Measurements from ENCODE around the gene PER2.

DNA sequence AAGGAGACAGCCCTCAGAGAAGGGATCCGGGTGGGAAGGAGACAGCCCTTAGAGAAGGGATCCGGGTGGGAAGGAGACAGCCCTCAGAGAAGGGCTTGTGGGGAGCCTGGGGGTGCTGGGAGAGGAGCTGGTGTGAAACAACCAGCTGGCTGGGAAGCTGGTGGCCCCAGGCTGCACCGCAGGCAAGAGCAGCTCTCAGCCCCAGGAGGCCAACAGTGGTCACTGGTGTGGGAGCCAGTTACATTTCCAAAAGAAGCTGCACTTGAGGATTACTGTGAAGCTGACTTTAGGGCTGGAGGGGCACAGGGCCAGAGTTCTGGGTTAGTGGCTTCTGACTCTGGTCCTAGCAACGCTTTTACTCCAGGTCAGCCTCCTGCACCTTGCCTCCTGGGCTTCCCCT is 51.8 kb downstream of the PER2 start:
- TF ChIP-seq SP1 (IDR thresholded peaks at IDR 0.05) (no peak), HDGF (IDR thresholded peaks at IDR 0.05; ENCODE audit: borderline replicate concordance) (no peak), FOXM1 (IDR thresholded peaks at IDR 0.05; ENCODE audit: borderline replicate concordance) (no peak), ZNF384 (IDR thresholded peaks at IDR 0.05) (no peak), NFRKB (IDR thresholded peaks at IDR 0.05) (no peak), ELF4 (IDR thresholded peaks at IDR 0.05) (no peak), L3MBTL2 (conservative IDR thresholded peaks at IDR 0.05) (no peak), LEF1 (IDR thresholded peaks at IDR 0.05; ENCODE audit: borderline replicate concordance) (no peak), ARNT (IDR thresholded peaks at IDR 0.05) (no peak), CTBP1 (IDR thresholded peaks at IDR 0.05; ENCODE audit: borderline replicate concordance) (no peak)

Data from HEK293T (cell line).